ENCODE results near the gene SCG5.

The SCG5 gene

GRCh38 chr15:32729700-32730395, 88.3 kb downstream of the SCG5 start:
- DNase-seq = no peak

- no peak for DNase-seq
These were observed 89.5 kb downstream of the SCG5 start for GRCh38 chr15:32730677-32731654.

GRCh38 chr15:32732574-32733157, 91.2 kb downstream of the SCG5 start:
- no peak for DNase-seq

- no peak for DNase-seq
These were observed 91.8 kb downstream of the SCG5 start for GRCh38 chr15:32733281-32733680.

- DNase-seq = no peak
These were observed 94.6 kb downstream of the SCG5 start for GRCh38 chr15:32735989-32736700.

GRCh38 chr15:32736701-32737061, 95.2 kb downstream of the SCG5 start:
- DNase-seq = no peak

GRCh38 chr15:32737304-32737703, 95.8 kb downstream of the SCG5 start:
- no peak for DNase-seq

GRCh38 chr15:32738666-32739065, 97.2 kb downstream of the SCG5 start:
- no peak for DNase-seq

GRCh38 chr15:32739522-32740063, 98.1 kb downstream of the SCG5 start:
- DNase-seq = no peak

GRCh38 chr15:32743411-32744140, 102.1 kb downstream of the SCG5 start:
- DNase-seq = no peak

- no peak for DNase-seq
These were observed 104.8 kb downstream of the SCG5 start for GRCh38 chr15:32746116-32746857.

Measured in NCI-H1092 (cell line).